ENCODE results near the gene NUB1.

- TF ChIP-seq CTCF (IDR thresholded peaks at IDR 0.05), result no peak
- TF ChIP-seq POLR2A (IDR thresholded peaks at IDR 0.05), result no peak
- no peak for TF ChIP-seq EP300 (IDR thresholded peaks at IDR 0.05)
- no peak for TF ChIP-seq POLR2AphosphoS5 (IDR thresholded peaks at IDR 0.05)
These were observed 64.7 kb downstream of the NUB1 start for GRCh38 chr7:151406051-151406875.
